Epithelial cell of esophagus (primary cell): Measurements from ENCODE around the gene BBS7.

Experiments
- DNase-seq: peaks from one replicate; pipeline ENCODE4 v3.0.0; 2010; ENCODE audit warnings: low read depth
- H3K4me3 ChIP-seq: 2 replicates; pipeline ENCODE4 v1.5.1; 2011; ENCODE audit warnings: mild to moderate bottlenecking, low read length, control low read depth
- CTCF ChIP-seq: IDR thresholded peaks from 2 replicates; pipeline ENCODE4 v1.5.1; 2011; ENCODE audit warnings: low read depth, mild to moderate bottlenecking, low read length, control low read depth, inconsistent platforms; ENCODE audit not compliant: insufficient read depth; ENCODE audit errors: missing control alignments

BBS7 gene

DNA sequence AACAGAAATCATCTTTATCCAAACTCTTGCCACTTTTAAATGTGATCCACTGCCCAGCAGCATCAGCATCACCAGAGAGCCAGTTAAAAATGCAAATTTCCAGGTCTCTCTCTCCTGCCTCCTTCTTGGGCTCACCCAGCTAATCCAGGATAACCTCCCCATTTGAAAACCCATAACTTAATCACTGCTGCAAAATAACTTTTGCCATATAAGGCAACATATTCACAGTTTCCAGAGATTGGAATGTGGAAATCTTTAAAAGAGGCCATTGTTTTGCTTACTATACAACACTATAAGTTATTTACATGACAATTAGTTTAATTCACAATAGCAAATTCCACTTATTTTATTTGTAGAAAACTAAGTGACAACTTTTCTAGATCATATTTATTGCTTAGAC is 74.0 kb downstream of the BBS7 start:
- no peak for DNase-seq
- no peak overlapping the region for H3K4me3 ChIP-seq
- TF ChIP-seq CTCF, result no peak

DNA sequence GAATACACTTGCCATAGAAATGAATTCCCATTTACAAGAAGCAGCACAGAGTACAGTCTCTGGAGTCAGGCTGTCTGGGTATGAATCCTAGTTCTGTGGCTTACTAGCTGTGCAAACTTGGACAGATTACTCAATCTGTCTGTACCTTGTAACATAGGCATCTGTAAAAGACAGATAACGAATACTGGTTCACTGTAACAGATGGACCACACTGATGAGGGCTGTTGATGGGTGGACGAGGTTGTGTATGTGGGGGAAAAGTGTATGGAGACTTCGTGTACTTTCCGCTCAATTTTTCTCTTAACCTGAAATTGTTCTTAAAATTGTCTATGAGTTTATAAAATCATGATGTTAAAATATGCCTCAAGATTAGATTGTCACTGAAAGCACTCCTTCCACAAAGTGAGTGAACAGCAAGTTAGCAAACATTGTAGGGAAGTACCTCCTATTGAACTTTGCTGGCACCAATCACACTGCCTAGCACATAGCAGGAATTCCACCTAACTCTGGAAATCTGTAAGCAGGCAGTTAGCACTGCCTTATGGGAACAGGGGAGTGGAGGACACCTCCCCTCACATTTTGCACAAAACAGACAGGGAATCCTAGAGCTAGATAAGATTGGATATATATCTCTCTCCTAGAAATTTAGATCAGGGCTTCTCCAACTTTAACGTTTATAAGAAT is 75.6 kb downstream of the BBS7 start:
- TF ChIP-seq CTCF, result no peak
- no peak for DNase-seq
- H3K4me3 ChIP-seq, result no peak overlapping the region

- no peak overlapping the region for H3K4me3 ChIP-seq
- no peak for TF ChIP-seq CTCF
- peak; percentile 81 for DNase-seq
These were observed 77.3 kb downstream of the BBS7 start for GRCh38 chr4:121792966-121793365.

- TF ChIP-seq CTCF, result no peak
- DNase-seq, result no peak
- H3K4me3 ChIP-seq, result no peak overlapping the region
These were observed 78.8 kb downstream of the BBS7 start for GRCh38 chr4:121791481-121791880.

GRCh38 chr4:121790976-121791375 is 79.3 kb downstream of the BBS7 start:
- no peak overlapping the region for H3K4me3 ChIP-seq
- TF ChIP-seq CTCF, result no peak
- no peak for DNase-seq

- peak; percentile 66 for DNase-seq
- no peak for TF ChIP-seq CTCF
- H3K4me3 ChIP-seq, result no peak overlapping the region
These were observed 80.1 kb downstream of the BBS7 start for GRCh38 chr4:121789960-121790829.
